ENCODE measurements around the gene ERP44.

The ERP44 gene

DNA sequence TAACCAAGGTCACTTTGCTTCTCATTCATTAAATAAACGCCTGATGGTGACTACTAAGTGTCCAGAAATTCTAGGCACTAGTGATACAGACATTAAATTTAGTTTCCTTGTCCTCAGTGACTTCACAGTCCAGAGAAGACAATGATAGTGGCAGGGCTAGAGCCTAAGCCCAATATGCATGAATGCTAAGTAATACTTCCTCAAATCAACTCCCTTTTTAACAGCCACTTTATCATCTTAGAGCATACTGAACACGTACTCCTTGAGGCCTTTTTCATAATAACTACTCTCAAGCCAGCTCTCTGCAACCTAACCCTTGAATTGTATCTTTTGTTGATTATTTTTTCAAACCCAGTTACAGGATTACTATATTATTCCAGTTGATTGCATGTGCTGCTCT lies 118.2 kb downstream of the ERP44 start:
- Mint-ChIP-seq H3K4me1 (no peaks in the 10 kb centered on the region), H3K4me3 (no peak overlapping the region), H3K27me3 (no peaks in the 10 kb centered on the region), H3K36me3 (peaks cover 20% of the 10 kb centered on the region), H3K27ac (no peak overlapping the region), H3K9me3 (no peaks in the 10 kb centered on the region)
- CTCF ChIA-PET = no interaction called here
- DNase-seq = no peak

DNA sequence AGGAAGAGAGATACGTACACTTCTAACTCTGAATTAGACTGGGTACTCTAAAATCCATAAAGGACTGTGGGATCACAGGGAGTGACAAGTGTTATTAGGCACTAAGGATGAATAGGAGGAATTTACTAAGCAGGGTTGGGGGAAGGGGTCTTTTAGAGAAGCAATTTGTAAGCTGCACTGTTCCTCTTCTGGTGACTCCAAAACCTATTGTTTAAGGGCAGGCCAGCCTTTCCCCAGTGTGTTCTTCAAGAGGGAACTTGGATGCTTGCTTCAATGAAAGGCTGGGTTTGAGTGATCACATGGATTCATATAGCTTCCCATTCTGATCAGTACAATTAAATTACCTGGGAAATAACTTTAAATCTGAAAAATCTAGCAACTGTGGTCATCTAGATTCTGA lies 120.6 kb downstream of the ERP44 start:
- no peak for DNase-seq
- Mint-ChIP-seq H3K36me3 (peaks cover 14% of the 10 kb centered on the region), H3K4me3 (no peak overlapping the region), H3K27me3 (no peaks in the 10 kb centered on the region), H3K27ac (no peak overlapping the region), H3K4me1 (no peaks in the 10 kb centered on the region), H3K9me3 (no peaks in the 10 kb centered on the region)
- CTCF ChIA-PET = interaction anchor here (1.1 to 1.3 kb wide), 2 partner anchors 69 to 346 kb away, joined by 3 to 5 read pairs; no protein-coding TSS in a partner anchor

DNA sequence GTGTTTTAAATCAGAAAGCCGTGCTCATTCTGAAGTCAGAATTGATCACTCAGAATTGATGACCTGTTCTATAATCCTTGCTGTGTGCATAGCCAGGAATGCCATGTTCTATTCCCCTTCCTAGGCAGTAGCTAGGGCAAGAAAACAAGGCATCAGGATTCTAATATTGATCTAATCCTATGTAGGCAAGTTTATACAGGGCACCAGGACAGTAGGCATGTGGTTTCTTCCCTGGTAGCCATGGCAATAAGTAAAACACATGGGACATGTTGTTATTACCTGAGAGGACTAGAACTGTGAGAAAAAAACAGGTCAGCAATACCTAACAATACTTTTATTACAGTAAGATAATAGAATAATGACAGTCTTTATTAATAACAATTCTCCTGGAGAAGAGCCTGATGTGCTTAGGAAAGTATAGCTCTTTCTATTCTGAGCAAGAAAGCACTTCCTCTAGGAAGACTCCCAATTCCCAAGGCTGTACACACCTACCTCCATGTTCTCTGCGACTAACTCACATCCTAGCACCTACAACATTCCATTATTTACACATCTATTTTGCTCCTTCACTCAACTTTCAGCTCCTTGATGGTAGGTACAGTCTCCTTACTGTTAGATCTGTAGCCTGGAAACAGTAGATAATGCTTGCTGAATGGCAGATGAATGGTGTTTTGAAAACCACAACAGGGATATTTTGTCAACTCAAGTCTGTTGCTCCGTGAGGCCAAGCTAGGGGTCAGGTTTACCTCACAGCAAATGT lies 121.6 kb downstream of the ERP44 start:
- Mint-ChIP-seq H3K27ac (no peak overlapping the region), H3K27me3 (no peaks in the 10 kb centered on the region), H3K4me3 (no peak overlapping the region), H3K36me3 (peaks cover 14% of the 10 kb centered on the region), H3K4me1 (no peaks in the 10 kb centered on the region), H3K9me3 (no peaks in the 10 kb centered on the region)
- CTCF ChIA-PET = no interaction called here
- no peak for DNase-seq

DNA sequence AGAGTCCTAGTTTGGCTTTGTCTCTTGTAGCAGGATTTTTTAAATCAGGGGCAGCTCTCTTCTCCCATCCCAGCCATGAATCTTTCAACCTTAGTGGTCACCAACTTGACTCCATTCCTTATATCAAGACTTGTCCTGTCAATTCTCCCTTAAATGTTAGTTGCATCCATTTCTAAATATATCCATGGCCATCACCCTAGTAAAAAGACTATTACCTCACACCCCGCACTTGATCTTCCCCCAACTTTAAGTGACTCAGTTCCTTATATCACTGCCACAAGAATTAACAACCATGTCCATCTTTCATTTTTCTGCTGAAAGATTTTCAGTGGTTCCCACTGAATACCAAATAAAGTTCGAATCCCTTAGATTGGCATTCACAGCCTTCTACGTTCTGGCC lies 125.3 kb downstream of the ERP44 start:
- Mint-ChIP-seq H3K27ac (no peak overlapping the region), H3K9me3 (no peaks in the 10 kb centered on the region), H3K4me1 (no peaks in the 10 kb centered on the region), H3K36me3 (peaks cover 19% of the 10 kb centered on the region), H3K27me3 (no peaks in the 10 kb centered on the region), H3K4me3 (no peak overlapping the region)
- CTCF ChIA-PET = interaction anchor here (1.1 kb wide), 1 partner anchor 13 kb away, joined by 3 read pairs; no protein-coding TSS in a partner anchor
- no peak for DNase-seq

DNA sequence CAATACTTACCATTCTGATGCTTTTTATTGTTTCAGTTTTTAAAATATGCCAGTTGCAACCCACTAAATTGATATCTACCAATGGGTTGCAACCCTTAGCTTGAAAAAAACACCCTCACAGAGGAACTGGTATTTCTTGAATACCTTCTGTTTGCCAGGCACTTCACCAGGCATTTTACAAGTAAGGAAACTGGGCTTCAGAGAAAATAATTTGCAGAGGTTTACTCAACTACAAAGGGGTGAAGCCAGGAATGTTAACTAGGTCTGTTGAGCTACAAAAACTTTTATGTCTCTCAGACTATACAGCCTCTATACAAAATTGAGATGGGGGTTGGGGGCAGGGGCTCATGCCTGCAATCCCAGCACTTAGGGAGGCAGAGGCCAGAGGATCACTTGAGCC lies 127.4 kb downstream of the ERP44 start:
- no peak for DNase-seq
- peaks cover 27% of the 10 kb centered on the region for H3K36me3 Mint-ChIP-seq

DNA sequence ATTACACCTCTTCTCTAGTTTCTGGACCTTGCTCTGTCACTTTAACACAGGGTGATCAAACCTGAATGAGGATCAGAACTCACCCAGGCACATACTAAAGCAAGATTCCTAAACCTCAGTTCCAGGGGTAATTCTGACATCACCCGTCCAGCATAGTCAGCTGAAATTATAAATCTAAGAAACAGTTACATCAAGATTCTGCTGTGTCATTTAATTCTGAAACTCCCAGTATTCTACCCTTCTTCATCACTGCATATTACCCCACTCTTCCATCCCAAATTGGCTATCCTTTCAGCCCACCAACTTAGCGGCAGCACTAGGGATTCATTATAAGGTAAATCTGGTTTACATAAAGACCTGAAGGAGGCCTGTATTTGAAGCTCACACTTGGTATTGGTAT lies 128.3 kb downstream of the ERP44 start:
- CTCF ChIA-PET = no interaction called here
- no peak overlapping the region for H3K4me3 Mint-ChIP-seq
- DNase-seq = no peak
- no peaks in the 10 kb centered on the region for H3K9me3 Mint-ChIP-seq
- H3K36me3 Mint-ChIP-seq = peaks cover 25% of the 10 kb centered on the region
- H3K27me3 Mint-ChIP-seq = no peaks in the 10 kb centered on the region
- H3K27ac Mint-ChIP-seq = no peak overlapping the region
- no peaks in the 10 kb centered on the region for H3K4me1 Mint-ChIP-seq

More for the DNA sequence above, 127.4 kb downstream of the ERP44 start:
- Mint-ChIP-seq H3K9me3 (no peaks in the 10 kb centered on the region), H3K27ac (no peak overlapping the region), H3K27me3 (no peaks in the 10 kb centered on the region), H3K4me1 (no peaks in the 10 kb centered on the region), H3K4me3 (no peak overlapping the region)
- CTCF ChIA-PET = no interaction called here

DNA sequence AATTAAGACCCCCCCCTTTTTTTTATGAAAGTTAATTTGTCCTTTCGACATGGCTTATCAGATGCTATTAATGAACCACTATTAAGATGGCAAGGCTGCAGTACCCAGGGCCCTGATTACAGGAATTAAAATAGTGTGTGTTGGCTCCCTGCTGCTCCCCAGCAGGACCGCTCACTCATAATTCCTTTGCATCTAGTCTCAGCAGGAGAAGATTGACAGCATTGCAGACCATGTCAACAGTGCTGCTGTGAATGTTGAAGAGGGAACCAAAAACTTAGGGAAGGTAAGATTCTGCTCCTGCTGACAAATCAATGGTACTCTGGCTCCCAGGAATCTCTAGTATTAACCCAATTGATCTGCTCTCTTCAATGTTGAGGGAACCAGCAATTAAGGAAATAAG lies 131.3 kb downstream of the ERP44 start:
- H3K4me3 Mint-ChIP-seq = no peak overlapping the region
- H3K9me3 Mint-ChIP-seq = no peaks in the 10 kb centered on the region
- CTCF ChIA-PET = no interaction called here
- H3K27ac Mint-ChIP-seq = no peak overlapping the region
- H3K4me1 Mint-ChIP-seq = no peaks in the 10 kb centered on the region
- no peaks in the 10 kb centered on the region for H3K27me3 Mint-ChIP-seq
- H3K36me3 Mint-ChIP-seq = peaks cover 31% of the 10 kb centered on the region
- no peak for DNase-seq

DNA sequence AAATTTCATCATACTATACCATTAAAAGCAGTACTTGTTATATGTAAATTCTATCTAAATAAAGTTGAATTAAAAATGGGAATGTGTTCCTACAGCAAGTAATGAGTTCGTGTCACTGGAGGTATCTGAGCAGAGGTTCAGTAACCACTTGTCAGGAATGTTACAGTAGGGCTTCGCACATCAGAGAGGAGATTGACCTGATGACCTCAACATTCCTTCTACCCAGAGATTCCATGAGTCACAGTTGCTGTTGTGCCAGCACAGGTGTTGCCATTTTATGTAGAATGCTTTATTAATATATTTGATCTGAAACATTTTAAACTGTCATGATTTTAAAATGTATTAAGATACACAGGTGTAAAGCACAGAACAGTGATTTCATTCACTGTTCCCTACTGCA lies 132.1 kb downstream of the ERP44 start:
- CTCF ChIA-PET = no interaction called here
- Mint-ChIP-seq H3K36me3 (peaks cover 31% of the 10 kb centered on the region), H3K4me3 (no peak overlapping the region), H3K4me1 (no peaks in the 10 kb centered on the region), H3K27me3 (no peaks in the 10 kb centered on the region), H3K9me3 (no peaks in the 10 kb centered on the region), H3K27ac (no peak overlapping the region)
- no peak for DNase-seq

DNA sequence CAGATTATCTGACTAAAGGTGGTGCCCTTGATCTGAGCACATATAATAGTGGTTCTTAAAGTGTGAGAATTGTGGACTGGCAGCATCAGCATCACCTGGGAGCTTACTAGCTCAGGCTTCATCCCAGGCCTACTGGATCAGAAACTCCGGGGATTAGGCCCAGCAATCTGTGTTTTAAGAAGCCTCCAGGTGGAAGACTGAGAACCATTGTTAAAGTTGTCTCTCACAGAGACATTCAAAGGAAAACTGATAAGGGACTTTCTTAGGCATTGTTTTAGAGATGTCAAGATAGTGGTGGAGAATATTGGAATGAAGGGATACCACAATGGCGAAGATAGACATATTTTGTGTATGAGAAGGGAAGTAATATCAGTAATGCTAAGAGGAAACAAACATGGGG lies 132.8 kb downstream of the ERP44 start:
- CTCF ChIA-PET = no interaction called here
- Mint-ChIP-seq H3K27ac (no peak overlapping the region), H3K9me3 (no peaks in the 10 kb centered on the region), H3K4me3 (no peak overlapping the region), H3K4me1 (no peaks in the 10 kb centered on the region), H3K36me3 (peaks cover 34% of the 10 kb centered on the region), H3K27me3 (no peaks in the 10 kb centered on the region)
- DNase-seq = no peak

DNA sequence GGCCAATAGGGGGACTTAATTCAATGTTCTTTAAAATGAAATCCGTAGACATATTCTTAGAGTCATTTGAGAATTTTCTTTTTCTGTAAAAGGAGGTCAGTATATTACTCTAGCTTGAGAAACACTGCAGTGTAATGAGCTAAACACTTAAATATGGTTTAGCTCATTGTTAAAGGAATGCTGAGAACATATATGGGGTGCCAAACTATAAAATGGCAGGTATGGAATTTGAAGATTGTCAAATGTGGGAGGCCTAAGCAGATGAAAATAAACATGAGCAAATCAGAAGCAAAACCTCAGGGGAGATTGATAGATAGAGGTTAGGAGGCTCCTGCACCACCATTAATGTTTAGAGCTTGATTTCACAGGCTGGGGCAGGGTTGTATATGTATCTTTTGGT lies 134.5 kb downstream of the ERP44 start:
- H3K4me1 Mint-ChIP-seq = no peaks in the 10 kb centered on the region
- H3K36me3 Mint-ChIP-seq = peaks cover 30% of the 10 kb centered on the region
- CTCF ChIA-PET = no interaction called here
- no peak overlapping the region for H3K4me3 Mint-ChIP-seq
- H3K27ac Mint-ChIP-seq = no peak overlapping the region
- no peak for DNase-seq
- H3K9me3 Mint-ChIP-seq = no peaks in the 10 kb centered on the region
- H3K27me3 Mint-ChIP-seq = no peaks in the 10 kb centered on the region

DNA sequence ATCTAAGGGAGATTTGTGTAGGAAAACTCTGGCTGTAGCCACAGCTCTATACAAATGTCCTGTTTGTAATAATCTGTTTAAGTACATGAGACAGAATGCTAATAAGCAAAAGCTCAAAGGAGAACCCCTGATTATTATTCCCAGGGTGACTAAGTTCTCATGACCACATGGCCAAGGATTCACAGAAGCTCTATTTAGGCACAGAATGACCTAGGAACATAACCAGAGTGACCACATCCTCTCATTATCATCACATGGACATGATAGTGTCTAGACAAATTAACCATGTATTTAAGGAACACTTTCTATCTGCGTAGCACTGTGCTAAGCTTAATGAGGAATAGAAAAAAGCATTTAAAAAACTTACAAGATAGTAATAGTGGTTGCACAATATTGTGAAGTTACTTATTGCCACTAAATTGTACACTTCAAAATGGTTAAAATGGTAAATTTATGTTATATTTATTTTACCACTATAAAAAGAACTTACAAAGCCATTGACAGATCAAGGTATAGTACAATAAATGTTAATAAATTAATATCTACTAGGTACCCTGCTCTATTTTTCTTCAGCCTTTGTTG lies 136.0 kb downstream of the ERP44 start:
- no peak overlapping the region for H3K4me3 Mint-ChIP-seq
- H3K27me3 Mint-ChIP-seq = no peaks in the 10 kb centered on the region
- H3K4me1 Mint-ChIP-seq = no peaks in the 10 kb centered on the region
- H3K9me3 Mint-ChIP-seq = no peaks in the 10 kb centered on the region
- peaks cover 20% of the 10 kb centered on the region for H3K36me3 Mint-ChIP-seq
- DNase-seq = no peak
- H3K27ac Mint-ChIP-seq = no peak overlapping the region
- CTCF ChIA-PET = interaction anchor here (0.6 kb wide), 1 partner anchor 101 kb away, joined by 3 read pairs; no protein-coding TSS in a partner anchor

DNA sequence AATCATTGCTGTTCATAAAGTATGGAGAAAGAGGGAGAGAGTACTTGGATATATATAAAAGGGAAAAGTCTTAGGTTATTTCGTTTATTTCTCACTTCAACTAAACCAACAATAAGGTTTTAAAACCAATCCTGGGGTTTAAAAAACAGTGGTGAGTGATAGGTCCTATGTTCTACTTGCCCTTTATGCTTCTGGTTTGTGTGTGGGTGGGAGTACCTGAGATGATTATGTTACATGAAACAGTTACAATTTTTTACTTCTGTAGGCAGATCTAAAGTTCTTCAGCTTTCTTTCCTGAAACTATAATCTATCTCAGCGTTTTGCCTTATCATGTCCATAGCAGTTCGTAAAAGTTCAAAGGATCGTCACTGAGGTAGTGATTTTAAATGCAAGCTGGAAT lies 143.2 kb downstream of the ERP44 start:
- no peak overlapping the region for H3K4me3 Mint-ChIP-seq
- CTCF ChIA-PET = no interaction called here
- H3K9me3 Mint-ChIP-seq = no peaks in the 10 kb centered on the region

DNA sequence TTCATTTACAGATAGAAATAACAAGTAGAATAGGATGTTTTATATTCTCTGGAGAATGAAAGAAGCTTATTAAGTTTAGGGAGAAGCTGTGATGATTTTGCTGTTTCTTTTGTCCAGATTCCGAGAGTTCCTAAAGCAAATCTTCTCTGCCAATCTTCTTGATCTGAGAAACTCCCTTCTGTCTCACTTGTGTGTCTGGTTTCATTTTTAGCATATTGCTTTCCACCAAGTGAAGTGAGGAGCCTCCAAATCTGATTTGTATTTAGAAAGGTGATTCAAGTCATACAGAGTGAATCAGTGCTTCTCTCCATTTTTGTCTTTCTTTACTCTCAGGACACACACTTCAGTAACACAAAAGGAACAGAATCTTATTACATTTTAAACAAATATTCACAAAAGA lies 144.0 kb downstream of the ERP44 start:
- H3K4me1 Mint-ChIP-seq = peaks cover 2% of the 10 kb centered on the region
- H3K27me3 Mint-ChIP-seq = no peaks in the 10 kb centered on the region
- no peak overlapping the region for H3K27ac Mint-ChIP-seq
- H3K36me3 Mint-ChIP-seq = peaks cover 11% of the 10 kb centered on the region
- no peak overlapping the region for H3K4me3 Mint-ChIP-seq
- DNase-seq = no peak
- H3K9me3 Mint-ChIP-seq = no peaks in the 10 kb centered on the region
- CTCF ChIA-PET = no interaction called here

More for the DNA sequence above, 143.2 kb downstream of the ERP44 start:
- Mint-ChIP-seq H3K27me3 (no peaks in the 10 kb centered on the region), H3K4me1 (peaks cover 2% of the 10 kb centered on the region), H3K36me3 (peaks cover 11% of the 10 kb centered on the region), H3K27ac (no peak overlapping the region)
- DNase-seq = no peak

DNA sequence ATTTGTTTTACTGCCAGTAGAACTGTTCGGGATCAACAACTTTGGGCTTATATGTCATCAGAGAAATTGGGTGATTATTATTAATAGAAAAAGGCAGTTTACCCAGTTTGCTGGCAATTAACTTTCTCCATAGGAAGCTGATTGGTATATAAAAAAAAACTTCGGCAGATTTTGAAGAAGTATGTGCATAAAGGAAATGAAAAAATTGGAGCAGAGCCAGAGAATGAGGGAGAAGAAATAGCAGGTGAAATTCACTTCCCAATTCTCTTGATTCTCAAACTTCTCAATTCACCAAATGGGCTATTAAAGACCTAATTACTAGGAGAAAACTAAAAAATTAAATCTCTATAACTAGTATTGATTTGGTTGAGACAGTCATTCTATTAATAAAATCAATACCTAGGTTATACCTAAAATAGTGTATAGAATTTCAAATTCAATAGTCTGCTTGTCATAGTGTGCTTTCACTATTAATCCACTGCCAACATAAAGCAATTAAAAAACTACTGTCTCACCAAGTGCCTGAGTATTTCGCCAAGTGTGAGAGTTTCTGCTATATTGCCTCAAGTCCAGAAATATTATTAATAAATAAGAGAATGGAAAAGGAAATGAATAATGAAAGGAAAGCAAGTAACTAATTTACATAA lies 144.8 kb downstream of the ERP44 start:
- H3K4me3 Mint-ChIP-seq = no peak overlapping the region
- H3K27ac Mint-ChIP-seq = no peak overlapping the region
- no peaks in the 10 kb centered on the region for H3K27me3 Mint-ChIP-seq

DNA sequence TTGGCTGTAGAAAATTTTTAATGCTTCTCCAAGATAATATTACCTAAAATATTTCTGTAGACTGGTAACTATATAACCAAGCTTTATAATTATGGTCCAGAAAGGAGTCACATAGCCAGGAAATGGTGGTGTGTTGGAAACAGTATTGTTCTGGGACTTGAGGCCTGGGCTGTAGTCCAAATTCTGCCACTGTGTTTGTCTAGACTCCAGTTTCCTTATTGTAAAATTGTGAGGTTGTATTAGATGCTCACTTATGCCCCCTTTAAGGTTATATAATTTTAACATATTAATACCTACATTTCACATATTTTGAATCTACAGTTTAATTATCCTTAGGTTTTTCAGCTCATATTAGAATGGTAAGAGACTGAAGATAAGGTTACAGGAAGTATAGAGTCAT lies 149.9 kb downstream of the ERP44 start:
- H3K9me3 Mint-ChIP-seq = no peaks in the 10 kb centered on the region
- no peaks in the 10 kb centered on the region for H3K27me3 Mint-ChIP-seq
- DNase-seq = no peak
- H3K4me1 Mint-ChIP-seq = peaks cover 2% of the 10 kb centered on the region
- no peak overlapping the region for H3K27ac Mint-ChIP-seq
- CTCF ChIA-PET = interaction anchor here (2.8 kb wide), 1 partner anchor 124 kb away, joined by 7 read pairs; no protein-coding TSS in a partner anchor
- H3K4me3 Mint-ChIP-seq = no peak overlapping the region
- H3K36me3 Mint-ChIP-seq = peaks cover 9% of the 10 kb centered on the region

More for the DNA sequence above, 144.8 kb downstream of the ERP44 start:
- H3K36me3 Mint-ChIP-seq = peaks cover 10% of the 10 kb centered on the region
- peaks cover 2% of the 10 kb centered on the region for H3K4me1 Mint-ChIP-seq
- DNase-seq = no peak
- no peaks in the 10 kb centered on the region for H3K9me3 Mint-ChIP-seq
- CTCF ChIA-PET = no interaction called here

All from activated naive CD4-positive, alpha-beta T cell treated with anti-CD3 and anti-CD28 coated beads, Interleukin-2, amount 10 ng/mL, durations not matched to agents 7 days and 5 days (primary cell).